ENCODE results near the gene GGA2. TPM values are rescaled to one million over a fixed set of nuclear protein-coding genes. Genes with fewer than 3 reads are reported as not detected.
"Not testable (repeated sequence)": the region's sequence is repeated elsewhere in the genome, so short reads cannot be mapped to it uniquely, and the experiment has no call there.

GGA2 gene
- total RNA-seq, 2 donors from 2014 or later, result 60.1 to 60.3 TPM

GRCh38 chr16:23528644-23529310 lies 18.5 kb upstream of the GGA2 start:
- DNase-seq (no peak), ATAC-seq (no peak)
- intact Hi-C loops (cut with DNase I), result no loop called here

- no peak for ATAC-seq
- no peak for DNase-seq
- intact Hi-C loops (cut with DNase I), result no loop called here
Measured at GRCh38 chr16:23527961-23528643, 17.8 kb upstream of the GGA2 start.

- intact Hi-C loops (cut with DNase I), result no loop called here
- DNase-seq (no peak), ATAC-seq (no peak)
Measured at GRCh38 chr16:23524886-23525285, 14.6 kb upstream of the GGA2 start.

- intact Hi-C loops (cut with DNase I), result no loop called here
- DNase-seq (no peak), ATAC-seq (no peak)
Measured at GRCh38 chr16:23523876-23524385, 13.6 kb upstream of the GGA2 start.

- no peak for DNase-seq
- intact Hi-C loops (cut with DNase I), result no loop called here
Measured at GRCh38 chr16:23523321-23523720, 13.0 kb upstream of the GGA2 start.

GRCh38 chr16:23521965-23522364 lies 11.7 kb upstream of the GGA2 start:
- ATAC-seq (no peak), DNase-seq (no peak)
- intact Hi-C loops (cut with DNase I), result no loop called here

More at GRCh38 chr16:23523321-23523720, 13.0 kb upstream of the GGA2 start:
- ATAC-seq, result peak in 1 of 2 donors; percentile 48

- intact Hi-C loops (cut with DNase I), result no loop called here
- no peak for ATAC-seq
- DNase-seq, result no peak
Measured at GRCh38 chr16:23521037-23521743, 10.9 kb upstream of the GGA2 start.

GRCh38 chr16:23520500-23520899 lies 10.2 kb upstream of the GGA2 start:
- ATAC-seq, result no peak
- intact Hi-C loops (cut with DNase I), result no loop called here

GRCh38 chr16:23519282-23519681 lies 9.0 kb upstream of the GGA2 start:
- ATAC-seq (no peak), DNase-seq (no peak)
- intact Hi-C loops (cut with DNase I), result no loop called here

More at GRCh38 chr16:23520500-23520899, 10.2 kb upstream of the GGA2 start:
- DNase-seq, result no peak

- intact Hi-C loops (cut with DNase I), result no loop called here
- DNase-seq (no peak), ATAC-seq (no peak)
Measured at GRCh38 chr16:23518435-23518891, 8.2 kb upstream of the GGA2 start.

GRCh38 chr16:23516366-23517137 lies 6.3 kb upstream of the GGA2 start:
- intact Hi-C loops (cut with DNase I), result no loop called here
- DNase-seq (no peak), ATAC-seq (peak; percentile 27 to 31)

- intact Hi-C loops (cut with DNase I), result no loop called here
- no peak for DNase-seq
- no peak for ATAC-seq
Measured at GRCh38 chr16:23515881-23516280, 5.6 kb upstream of the GGA2 start.

GRCh38 chr16:23514381-23515152 lies 4.3 kb upstream of the GGA2 start:
- DNase-seq, result no peak
- intact Hi-C loops (cut with DNase I), result no loop called here
- no peak for ATAC-seq

GRCh38 chr16:23512168-23512695 lies 1.9 kb upstream of the GGA2 start:
- ATAC-seq, result no peak
- DNase-seq, result no peak
- intact Hi-C loops (cut with DNase I), result no loop called here

- no peak for DNase-seq
- no peak for ATAC-seq
- intact Hi-C loops (cut with DNase I), result no loop called here
Measured at GRCh38 chr16:23511731-23512130, 1.4 kb upstream of the GGA2 start.

- ATAC-seq; intact Hi-C loops (cut with DNase I); DNase-seq: not testable (repeated sequence)
Measured at GRCh38 chr16:23510915-23511270, 599 bp upstream of the GGA2 start.

GRCh38 chr16:23509782-23510163 lies 521 bp downstream of the GGA2 start:
- DNase-seq (peak; percentile 40), ATAC-seq (peak; percentile 43 to 53)
- intact Hi-C loops (cut with DNase I), result no loop called here

GRCh38 chr16:23509441-23509754 lies 896 bp downstream of the GGA2 start:
- ATAC-seq (no peak), DNase-seq (no peak)
- intact Hi-C loops (cut with DNase I), result no loop called here
